Activated T-helper 9 cell treated with anti-CD3 and anti-CD28 coated beads, Interleukin-2, amount 50 U/mL, for 16 hours (primary cell): Measurements from ENCODE around the gene RASA4B.

Experiments used
- DNase-seq: peaks from one replicate; pipeline ENCODE4 v3.0.0-alpha.2; 2020; ENCODE audit warnings: low read depth

The RASA4B gene

GRCh38 chr7:102454468-102454867 is 63.1 kb downstream of the RASA4B start:
- DNase-seq = no peak

GRCh38 chr7:102453319-102453718 is 64.3 kb downstream of the RASA4B start:
- DNase-seq = no peak

- no peak for DNase-seq
These were observed 65.1 kb downstream of the RASA4B start for GRCh38 chr7:102452451-102452850.

- no peak for DNase-seq
These were observed 66.1 kb downstream of the RASA4B start for GRCh38 chr7:102451371-102452054.

- peak; percentile 37 for DNase-seq
These were observed 67.3 kb downstream of the RASA4B start for GRCh38 chr7:102450242-102450641.

- DNase-seq = no peak
These were observed 68.4 kb downstream of the RASA4B start for GRCh38 chr7:102449136-102449535.

- DNase-seq = no peak
These were observed 70.3 kb downstream of the RASA4B start for GRCh38 chr7:102447311-102447710.

GRCh38 chr7:102446387-102447156 is 71.0 kb downstream of the RASA4B start:
- DNase-seq = no peak

GRCh38 chr7:102445674-102446071 is 71.9 kb downstream of the RASA4B start:
- no peak for DNase-seq

- no peak for DNase-seq
These were observed 72.5 kb downstream of the RASA4B start for GRCh38 chr7:102444961-102445673.

- no peak for DNase-seq
These were observed 77.4 kb downstream of the RASA4B start for GRCh38 chr7:102439963-102440795.

- no peak for DNase-seq
These were observed 81.5 kb downstream of the RASA4B start for GRCh38 chr7:102436118-102436517.

- DNase-seq = no peak
These were observed 83.5 kb downstream of the RASA4B start for GRCh38 chr7:102434039-102434486.

- peak; percentile 85 for DNase-seq
These were observed 84.1 kb downstream of the RASA4B start, which contains the start of gene ORAI2 for GRCh38 chr7:102433219-102434038. Gene ORAI2, plus strand, starts transcription at chr7:102433575. Its CDS starts 5,382 bp downstream, at chr7:102438957.
